Left kidney (tissue), 2 donors: ENCODE data around the gene FUT8. TPM values are rescaled to one million over a fixed set of nuclear protein-coding genes. Genes with fewer than 3 reads are reported as not detected.
A peak's percentile ranks its signal among the peaks of the same experiment; 100 is the strongest.
"Not testable (repeated sequence)": the region's sequence is repeated elsewhere in the genome, so short reads cannot be mapped to it uniquely, and the experiment has no call there.

Experiments used
- DNase-seq: peaks from one replicate; pipeline ENCODE4 v3.0.0-alpha.2; 2013
- polyA plus RNA-seq: library from polyadenylated mRNA; unstranded; fragments of 120-200 nt; gene quantifications from one replicate; pipeline ENCODE4 v1.2.1, GENCODE V29; 2013; ENCODE audit not compliant: insufficient read length

Gene FUT8
- polyA plus RNA-seq, 1 donor, result 18.4 TPM

DNA sequence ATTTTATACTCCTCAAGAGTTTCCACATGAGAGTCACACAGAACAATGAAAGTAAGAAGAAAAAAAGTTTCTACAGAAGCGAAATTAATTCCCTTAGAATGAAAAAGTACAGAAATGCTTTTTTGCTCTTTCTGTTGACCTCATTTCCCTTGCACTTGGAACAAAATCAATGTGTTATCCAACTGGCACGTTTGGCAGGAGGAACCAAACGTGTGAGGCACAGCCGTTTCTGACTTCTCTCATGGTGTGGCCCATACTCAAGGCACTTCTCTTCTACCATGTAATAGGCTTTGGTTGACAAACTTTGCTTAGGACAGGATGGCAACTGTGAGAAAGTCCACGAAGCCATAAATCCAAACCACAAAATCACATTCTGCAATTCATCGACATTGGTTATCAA, 297.0 kb downstream of the FUT8 start:
- DNase-seq, result no peak

DNA sequence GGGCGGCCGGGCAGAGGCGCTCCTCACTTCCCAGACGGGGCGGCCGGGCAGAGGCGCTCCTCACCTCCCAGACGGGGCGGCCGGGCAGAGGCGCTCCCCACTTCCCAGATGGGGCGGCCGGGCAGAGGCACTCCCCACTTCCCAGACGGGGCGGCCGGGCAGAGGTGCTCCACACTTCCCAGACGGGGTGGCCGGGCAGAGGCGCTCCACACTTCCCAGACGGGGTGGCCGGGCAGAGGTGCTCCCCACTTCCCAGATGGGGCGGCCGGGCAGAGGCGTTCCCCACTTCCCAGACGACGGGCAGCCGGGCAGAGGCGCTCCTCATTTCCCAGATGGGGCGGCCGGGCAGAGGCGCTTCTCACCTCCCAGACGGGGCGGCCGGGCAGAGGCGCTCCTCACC, 304.3 kb downstream of the FUT8 start:
- not testable (repeated sequence) for DNase-seq

DNA sequence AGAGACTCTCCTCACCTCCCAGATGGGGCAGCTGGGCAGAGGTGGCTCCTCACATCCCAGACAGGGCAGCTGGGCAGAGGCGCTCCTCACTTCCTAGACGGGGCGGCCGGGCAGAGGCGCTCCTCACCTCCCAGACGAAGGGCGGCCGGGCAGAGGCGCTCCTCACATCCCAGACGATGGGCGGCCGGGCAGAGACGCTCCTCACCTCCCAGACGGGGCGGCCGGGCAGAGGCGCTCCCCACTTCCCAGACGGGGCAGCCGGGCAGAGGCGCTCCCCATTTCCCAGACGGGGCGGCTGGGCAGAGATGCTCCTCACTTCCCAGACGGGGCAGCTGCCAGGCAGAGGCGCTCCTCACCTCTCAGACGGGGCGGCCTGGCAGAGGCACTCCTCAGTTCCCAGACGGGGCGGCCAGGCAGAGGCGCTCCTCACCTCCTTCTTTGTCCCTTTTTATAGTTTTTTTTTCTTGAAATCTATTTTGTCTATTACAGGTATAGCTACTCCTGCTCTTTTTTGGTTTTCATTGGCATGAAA, 304.9 kb downstream of the FUT8 start:
- DNase-seq, result not testable (repeated sequence)

DNA sequence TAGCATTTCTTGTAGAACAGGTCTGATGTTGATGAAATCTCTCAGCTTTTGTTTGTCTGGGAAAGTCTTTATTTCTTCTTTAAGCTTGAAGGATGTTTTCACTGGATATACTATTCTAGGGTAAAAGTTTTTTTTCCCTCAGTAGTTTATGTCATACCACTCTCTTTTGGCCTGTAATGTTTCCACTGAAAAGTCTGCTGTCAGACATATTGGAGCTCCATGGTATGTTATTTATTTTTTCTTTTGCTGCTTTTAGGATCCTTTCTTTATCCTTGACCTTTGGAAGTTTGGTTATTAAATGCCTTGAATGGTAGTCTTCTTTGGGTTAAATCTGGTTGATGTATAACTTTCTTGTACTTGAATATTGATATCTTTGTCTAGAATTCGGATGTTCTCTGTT, 306.1 kb downstream of the FUT8 start:
- no peak for DNase-seq

DNA sequence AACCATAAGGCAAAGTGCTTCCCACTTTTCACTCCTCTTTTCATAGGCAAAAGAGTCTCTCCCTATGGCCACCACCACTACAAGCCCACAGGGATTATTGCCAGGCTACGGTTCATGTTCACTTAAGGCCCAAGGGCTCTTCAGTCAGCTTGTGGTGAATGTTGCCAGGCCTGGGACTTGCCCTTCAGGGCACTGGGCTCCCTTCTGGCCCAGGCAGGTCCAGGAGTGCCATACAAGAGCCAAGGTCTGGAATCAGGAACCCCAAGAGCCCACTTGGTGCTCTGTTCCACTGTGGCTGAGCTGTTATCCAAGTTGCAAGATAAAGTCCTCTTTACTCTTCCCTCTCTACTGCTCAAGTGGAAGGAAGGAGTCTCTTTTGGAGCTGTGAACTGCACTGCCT, 307.6 kb downstream of the FUT8 start:
- DNase-seq, result no peak

DNA sequence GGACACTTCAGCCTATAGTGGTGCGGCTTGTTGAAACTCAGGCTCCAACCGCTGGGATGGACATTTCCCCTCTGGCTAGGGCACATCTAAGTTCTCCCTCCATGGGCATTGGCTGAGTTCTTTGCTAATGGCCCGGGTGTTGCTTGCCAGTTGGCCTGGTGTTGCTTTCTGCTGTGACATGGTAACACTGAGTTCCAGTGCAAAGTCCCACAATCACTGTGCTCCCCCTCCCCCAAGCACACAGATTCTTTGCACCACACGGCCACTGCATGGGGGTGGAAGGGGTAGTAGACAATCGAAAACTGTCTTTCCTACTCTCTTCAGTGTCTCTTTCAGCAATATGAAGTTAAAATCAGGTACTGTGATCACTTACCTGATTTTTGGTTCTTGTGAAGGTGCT, 308.2 kb downstream of the FUT8 start:
- no peak for DNase-seq

DNA sequence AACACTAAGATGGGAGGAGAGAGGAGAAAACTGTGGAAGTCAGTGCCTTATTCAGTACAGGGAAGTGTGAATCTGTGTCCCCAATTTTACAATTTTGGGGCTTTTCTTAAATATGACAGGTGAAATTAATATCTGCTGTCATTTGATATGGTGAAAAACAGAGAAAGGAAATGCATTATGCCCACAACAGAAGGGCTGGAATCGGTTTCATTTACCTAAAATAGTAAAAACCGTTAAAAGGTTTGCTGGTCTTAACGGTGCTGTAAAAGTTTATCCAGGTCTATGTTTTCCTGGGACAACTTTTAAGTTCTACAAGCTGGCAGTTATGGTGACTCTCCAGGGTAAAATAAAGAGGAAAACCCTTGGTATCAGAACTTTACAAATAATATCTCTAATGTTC, 310.8 kb downstream of the FUT8 start:
- no peak for DNase-seq

DNA sequence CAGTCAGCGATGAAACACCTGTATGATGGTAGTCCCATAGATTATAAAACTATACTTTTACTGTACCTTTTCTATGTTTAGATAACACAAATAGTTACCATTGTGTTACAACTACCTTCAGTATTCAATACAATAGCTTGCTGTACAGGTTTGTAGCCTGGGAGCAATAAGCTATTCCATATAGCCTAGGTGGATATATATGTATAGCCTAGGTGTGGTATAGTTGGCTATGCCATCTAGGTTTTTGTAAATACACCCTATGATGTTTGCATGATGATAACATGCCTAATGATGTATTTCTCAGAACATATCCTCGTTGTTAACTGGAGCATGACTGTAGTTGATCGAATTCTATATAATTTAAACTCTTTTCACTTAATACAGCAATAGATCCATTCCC, 316.1 kb downstream of the FUT8 start:
- DNase-seq, result no peak

DNA sequence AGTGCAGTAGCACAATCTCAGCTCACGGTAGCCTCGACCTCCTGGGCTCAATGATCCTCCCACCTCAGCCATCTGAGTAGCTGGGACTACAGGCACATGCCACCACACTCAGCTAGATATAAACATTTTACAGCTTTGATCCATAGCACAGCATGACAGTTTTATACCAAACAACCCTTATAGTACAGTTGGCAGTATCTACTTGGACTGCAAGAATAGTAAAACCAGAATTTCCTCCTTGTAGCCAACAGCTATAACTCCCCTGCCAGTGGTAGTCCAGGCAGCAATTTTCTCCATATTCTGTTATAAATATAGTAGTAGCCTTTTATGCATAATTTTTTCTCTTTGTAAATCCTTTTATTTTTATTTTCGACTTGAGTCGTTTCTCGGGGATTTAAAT, 317.0 kb downstream of the FUT8 start:
- DNase-seq, result no peak

DNA sequence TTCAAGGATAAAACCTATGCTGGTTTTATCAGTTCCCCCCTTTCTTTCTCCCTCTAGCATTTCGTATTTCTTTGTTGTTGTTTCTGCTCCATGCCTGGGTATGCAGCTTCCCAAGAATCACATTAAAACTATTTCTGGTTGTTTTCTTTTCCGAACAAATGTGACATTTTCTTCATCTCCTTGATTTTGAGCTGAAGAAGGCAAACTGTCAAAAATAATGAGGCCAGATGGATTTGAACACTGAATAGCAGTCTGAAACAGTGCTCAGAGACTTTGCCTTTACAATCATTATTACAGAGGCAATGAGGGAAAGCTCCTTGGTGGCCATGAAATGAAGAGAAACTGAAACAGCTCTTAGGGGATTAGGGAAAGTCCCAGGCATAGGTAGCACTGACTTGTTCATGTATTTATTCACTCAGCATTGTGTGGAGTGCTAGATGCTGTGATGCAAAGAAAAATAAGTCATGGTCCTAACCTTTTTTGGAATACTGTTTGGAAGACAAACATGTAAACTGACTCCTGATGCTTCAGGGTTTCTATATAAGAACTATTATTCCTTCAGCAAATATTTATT, 319.5 kb downstream of the FUT8 start:
- DNase-seq, result no peak

DNA sequence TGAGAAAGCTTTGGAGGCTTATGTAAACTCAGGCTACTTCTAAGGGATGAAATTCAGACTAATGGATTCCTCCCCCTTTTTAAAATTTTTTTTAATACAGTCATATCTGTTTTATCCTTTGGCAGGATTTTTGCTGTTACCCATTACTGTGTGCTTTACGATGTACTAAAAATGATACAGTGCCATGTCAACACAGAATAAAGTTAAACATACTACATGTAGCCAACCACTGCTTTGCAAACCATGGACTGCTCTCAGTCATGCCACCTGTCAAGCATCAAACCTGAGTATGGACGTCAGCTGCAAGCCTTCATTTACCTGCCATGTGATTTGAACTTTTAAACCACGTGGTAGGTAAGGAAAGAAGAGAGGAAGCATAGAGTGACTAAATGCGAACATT, 325.8 kb downstream of the FUT8 start:
- peak; percentile 8 for DNase-seq

DNA sequence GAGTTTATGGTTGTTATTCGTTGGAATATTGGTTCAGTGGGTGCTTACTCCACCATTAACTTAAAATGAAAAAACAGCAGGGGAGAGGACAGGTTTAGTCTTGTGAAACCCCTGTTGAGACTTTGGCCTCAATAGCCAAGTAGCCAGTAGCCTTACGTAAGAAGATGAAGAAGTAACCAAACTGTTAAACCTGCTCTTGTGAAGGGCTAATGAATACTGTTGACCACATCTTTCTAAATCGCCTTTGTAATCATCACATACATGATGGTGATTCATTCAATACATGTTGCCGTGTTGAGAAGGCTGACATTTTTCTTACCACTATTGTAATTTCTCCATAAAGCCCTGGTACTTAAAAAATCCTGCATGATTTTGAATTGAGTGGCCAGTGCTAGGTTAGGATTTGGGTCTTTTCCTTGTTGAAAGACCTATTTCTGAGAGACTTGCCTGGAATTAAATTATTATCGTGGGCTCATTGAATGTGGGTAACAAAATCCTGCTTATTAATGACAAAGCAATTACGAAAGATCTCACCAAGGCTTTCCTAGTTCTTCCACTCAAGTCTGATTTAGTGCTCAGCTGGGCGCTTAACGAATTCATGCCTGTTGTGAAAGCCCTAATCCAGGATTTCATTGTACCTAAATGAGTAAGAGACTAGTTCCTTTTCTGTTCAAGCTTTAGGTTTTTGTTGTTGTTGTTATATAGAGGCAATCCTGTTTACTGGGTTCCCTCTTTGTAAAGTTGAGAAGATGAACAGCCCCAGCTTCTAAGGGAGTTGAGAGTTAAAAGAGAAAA, 333.1 kb downstream of the FUT8 start:
- no peak for DNase-seq

DNA sequence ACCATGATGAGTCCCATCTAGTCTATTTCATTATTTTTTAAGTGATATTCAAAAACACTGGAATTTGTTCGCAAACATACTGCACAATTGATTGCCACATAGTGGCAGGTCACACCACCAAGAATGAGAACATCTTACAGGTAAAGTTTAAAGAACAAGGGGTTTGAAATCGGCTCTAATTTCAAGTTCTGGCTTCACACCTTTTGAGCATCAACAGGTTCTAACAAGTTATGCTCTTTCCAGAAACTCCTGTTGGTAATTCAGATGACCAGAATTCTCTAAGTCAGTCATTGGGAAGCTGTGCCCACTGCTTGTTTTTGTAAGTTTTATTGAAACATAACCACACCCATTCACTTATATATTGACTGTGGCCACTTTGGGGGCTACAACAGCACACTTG, 336.3 kb downstream of the FUT8 start:
- no peak for DNase-seq

DNA sequence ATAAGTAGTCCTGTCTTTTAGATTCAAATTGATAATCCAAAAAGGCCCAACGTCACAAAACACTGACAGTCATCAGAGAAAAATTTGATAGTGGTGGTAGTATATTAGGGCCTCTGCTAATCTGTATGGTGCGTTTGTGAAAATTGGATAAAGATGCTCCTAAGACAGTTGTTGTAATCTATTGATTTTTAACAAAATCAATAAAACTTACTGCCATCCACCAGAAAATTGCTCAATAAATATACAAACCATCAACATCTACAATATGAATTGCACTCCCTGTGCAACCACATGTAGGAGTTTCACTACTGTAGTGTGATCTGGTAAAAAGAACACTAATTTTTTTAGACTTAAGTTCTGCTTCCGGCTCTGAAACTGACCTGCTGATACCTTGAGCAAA, 336.8 kb downstream of the FUT8 start:
- no peak for DNase-seq

DNA sequence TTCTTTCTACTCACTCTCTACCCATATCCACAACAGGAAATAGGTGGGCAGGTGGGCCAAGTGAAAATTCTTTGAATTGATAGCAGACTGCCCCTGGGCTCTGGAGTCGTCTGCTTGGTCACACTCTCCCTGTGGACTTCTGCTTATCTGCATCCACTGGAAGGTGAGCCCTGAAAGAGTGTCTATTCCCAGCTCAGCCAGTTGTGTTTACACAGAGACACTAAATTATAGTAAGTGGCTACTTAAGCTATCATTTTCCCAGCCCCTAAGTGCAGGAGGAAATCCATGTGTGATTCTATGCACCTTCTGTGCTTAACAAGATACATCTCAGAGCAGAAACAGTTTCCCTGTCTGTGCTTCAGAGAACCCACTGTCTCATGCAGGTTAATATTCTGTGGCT, 338.4 kb downstream of the FUT8 start:
- DNase-seq, result no peak

DNA sequence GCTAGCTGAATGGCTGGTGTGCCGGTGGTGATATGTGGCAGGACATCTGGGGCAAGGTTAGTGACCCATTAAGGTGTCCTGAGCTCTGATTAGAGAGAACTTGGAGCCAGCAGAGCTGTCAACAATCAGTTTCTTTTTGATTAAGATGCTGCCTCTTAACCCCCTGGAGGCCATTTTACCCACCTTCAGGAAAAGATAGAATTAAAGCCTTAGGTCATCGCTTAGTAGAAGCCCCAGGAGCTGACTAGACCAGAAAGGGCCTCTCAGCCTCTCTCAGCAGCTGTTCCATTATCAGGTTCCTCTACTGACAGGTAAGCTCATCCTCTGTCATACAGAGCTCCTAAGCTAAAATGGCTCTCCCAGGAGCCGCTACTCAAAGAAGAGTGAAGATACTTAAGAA, 339.0 kb downstream of the FUT8 start:
- no peak for DNase-seq

DNA sequence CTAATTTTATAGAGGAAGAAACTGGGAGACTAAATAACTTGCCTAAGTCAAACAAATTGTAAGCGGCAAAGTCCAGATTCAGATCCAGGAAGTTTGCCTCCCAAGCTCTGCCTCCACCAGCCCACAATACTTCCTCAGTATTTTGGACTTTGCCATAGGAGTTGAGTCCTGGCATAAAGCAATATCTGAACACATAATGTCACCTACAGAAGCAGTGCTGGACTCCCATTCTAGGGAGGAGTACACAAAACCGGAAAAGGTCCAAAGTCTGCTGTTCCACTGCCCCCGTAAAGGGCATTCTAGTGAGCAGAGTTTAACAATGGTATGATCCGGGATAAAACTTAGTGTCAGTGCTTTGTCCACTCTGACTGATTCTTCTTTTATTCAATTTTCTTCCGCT, 340.5 kb downstream of the FUT8 start:
- DNase-seq, result no peak

DNA sequence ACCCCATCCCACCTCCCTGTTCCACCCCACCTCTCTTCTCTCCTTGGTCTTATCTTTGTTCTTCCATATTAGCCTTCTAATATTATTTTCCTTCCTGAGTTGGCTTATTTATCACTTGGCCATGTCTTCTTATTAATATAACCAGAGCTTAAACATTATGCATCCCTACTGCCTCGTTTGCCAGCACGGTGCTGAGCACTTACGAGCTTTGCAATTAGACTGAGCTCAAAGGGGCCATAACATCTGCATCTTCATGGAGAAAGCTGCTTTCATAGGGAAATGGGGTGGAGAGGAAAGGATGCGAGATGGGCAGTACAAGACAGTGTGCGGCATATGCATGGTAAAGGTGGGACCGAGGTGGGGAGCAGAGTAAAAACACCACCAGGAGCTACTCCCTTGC, 342.8 kb downstream of the FUT8 start:
- no peak for DNase-seq

DNA sequence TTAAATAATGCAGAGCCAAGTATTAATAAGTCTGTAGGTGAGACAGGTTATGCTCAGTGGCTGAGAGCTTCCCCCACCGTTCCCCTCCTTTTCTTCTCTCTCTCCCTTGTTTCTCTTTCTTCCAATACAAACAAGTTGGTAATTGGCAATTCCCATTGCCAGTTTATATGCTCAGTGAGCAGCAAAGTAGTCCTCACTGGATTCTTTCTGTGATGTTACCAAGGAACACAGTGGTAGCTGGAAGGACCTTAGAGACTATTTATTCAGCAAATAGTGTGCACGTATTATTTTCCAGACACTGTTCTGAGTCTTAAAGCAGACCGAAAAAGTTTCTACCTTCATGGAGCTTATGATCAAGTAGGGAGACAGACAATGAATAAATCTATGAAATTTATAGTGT, 344.4 kb downstream of the FUT8 start:
- no peak for DNase-seq

DNA sequence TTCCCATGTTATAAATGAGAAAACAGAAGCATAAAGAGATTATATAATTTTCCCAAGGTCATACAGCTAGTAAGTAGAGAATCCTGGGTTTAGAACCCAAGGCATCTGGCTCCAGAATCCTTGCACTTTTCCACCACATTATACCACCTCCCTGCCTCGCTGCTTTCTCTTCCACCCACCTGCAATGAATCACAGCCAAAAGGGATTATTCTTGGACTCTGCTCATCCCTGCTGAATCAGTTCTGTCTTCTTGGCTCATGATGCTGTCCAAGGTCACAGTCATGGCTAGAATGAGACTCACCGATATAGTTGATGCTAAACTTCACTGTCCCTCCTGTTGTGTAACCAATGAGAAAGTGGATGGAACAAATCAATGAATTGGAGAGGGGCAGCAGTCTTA, 356.6 kb downstream of the FUT8 start:
- no peak for DNase-seq

DNA sequence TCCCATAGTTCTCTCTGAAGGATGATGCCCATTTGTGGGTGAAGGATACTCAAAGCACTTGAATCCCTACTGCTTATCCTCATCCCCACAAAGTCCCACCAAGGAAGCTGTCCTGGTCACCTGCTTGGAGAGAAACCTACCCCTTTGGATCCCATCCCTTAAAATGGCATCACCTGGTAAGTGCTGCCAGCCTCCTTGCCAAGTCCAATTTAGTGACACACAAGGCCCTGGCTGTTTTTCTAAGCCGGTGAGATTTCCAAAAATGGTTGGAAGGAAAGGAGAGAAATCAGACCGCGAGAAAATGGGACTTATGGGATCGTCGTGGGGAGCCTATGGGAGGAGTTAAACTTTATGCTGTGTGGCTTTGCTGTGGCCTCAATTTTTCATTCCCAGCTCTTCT, 358.2 kb downstream of the FUT8 start:
- DNase-seq, result no peak

DNA sequence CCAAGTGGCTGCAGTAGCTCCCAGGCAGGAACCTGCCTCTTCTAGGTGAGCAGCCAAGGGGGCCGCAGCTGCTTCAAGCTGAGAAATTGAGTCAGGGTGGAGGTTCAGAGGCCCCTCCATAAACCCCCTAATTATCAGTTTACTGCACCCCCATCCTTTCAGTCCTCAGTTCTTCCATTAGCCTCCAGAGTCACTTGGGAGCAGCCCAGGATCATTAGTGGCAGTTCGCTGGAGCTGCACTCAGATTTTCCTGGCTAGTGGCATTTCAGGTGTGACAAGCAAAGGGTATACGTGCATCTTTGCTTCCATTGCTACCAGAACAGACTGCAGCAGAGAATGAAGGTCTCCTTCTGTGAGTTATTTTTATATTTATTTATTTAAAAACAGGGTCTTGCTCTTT, 358.7 kb downstream of the FUT8 start:
- no peak for DNase-seq

DNA sequence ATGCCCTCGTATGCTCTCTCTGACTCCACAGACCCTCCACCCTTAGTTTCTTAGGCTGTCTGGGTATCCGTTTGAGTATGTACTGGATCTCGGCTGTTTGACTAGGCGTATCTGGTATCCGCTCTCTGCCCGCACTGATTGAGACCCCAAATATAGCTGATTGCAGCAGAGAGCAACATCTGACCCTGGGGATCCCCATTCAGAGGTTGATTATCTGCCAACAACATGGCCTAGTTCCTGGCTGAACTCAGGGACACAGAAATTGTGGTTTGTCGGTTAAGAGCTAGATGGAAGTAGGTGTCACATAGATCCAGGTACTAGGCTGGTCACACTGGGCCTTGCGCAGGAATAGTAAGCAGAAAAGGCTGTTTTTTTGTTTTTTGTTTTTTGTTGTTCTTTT, 359.9 kb downstream of the FUT8 start:
- DNase-seq, result no peak

DNA sequence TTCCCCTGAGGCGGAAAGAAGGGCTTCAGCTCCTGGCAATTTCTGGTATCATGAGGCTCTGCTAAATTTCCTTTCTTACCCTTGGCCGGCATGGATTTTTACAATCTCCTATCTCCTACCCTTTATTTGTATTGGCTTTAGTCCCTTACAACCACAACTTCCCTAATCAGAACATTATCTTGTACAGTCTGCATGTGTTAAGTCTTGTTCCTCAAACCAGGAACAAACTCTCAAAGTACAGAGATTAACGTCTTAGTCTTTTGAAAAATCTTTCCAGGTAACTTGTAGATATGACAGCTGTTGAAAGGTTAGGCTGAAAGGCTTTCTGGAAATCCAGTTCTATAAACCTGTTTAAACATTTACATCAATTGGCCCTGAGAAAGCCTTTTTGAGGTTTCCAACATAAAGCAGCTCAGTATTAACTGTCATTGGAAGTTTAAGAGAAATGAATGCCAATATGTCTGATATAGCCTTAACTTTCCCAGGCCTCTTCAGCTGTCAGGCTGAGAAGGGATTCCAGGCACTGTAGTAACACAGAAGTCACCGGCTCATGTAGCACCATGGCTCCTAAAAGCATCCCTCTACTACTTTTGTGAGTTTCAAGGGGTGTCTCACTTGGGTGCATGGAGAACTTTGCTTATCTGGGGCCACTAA, 360.5 kb downstream of the FUT8 start:
- DNase-seq, result no peak
